HFF-Myc (cell line): ENCODE results near the gene SAP25.
A peak's percentile ranks its signal among the peaks of the same experiment; 100 is the strongest.

ENCODE experiments used
- DNase-seq: peaks from one replicate; pipeline ENCODE4 v3.0.0-alpha.2; 2011; ENCODE audit warnings: low read depth; ENCODE audit errors: extremely low read depth
- H3K4me3 ChIP-seq: replicated peaks from 2 replicates; pipeline ENCODE4 v1.5.1; 2011; ENCODE audit warnings: low read depth, mild to moderate bottlenecking, control low read depth, low read length
- CTCF ChIP-seq: IDR thresholded peaks from 2 replicates; pipeline ENCODE4 v1.5.1; 2012; ENCODE audit warnings: mild to moderate bottlenecking, low read depth, low read length, control low read depth; ENCODE audit errors: missing control alignments

SAP25 gene

DNA sequence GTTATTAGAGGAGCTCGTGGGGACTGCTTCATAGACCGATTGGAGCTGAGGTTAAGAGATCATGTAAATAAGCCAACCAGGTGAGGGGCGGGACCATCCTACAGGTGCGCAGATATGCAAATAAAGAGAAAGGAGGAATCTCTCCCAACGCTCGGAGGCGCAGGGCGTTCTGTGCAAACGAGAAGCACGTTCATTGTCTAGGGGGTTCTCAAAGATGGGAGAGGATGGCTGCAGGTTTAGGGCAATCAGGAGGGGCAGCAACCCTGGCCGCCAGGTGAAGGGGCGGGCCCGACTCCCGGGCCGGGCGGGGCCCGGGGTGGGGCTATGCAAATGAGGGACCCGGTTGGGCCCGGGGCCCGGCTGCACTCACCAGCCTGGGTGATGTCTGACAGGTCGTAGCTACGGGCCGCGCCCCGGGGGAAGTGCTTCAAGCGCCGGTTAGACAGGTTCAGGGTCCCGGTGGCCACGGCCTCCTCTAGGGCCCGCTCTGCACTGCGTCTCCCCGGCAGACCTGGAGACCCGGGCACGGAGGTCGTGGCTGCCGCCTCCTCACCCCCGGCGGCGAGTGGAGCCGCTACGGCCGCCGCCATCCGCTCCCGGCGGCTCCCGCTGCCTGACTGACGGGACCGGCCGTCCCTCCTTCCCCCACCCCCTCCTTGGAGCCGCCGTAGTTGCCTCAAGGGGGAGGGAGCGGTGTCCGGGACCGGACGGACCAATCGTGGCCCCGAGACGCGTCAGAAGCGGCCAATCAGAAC, 12.0 kb upstream of the SAP25 start, which contains the start of gene LRCH4:
LRCH4 (minus strand) TSS at position 619 of the 755 bp plus-strand sequence; CDS start at position 590, 29 bp downstream.
- no peak for TF ChIP-seq CTCF
- H3K4me3 ChIP-seq: peak within 1 kb of the TSS; percentile 90
- no peak for DNase-seq

DNA sequence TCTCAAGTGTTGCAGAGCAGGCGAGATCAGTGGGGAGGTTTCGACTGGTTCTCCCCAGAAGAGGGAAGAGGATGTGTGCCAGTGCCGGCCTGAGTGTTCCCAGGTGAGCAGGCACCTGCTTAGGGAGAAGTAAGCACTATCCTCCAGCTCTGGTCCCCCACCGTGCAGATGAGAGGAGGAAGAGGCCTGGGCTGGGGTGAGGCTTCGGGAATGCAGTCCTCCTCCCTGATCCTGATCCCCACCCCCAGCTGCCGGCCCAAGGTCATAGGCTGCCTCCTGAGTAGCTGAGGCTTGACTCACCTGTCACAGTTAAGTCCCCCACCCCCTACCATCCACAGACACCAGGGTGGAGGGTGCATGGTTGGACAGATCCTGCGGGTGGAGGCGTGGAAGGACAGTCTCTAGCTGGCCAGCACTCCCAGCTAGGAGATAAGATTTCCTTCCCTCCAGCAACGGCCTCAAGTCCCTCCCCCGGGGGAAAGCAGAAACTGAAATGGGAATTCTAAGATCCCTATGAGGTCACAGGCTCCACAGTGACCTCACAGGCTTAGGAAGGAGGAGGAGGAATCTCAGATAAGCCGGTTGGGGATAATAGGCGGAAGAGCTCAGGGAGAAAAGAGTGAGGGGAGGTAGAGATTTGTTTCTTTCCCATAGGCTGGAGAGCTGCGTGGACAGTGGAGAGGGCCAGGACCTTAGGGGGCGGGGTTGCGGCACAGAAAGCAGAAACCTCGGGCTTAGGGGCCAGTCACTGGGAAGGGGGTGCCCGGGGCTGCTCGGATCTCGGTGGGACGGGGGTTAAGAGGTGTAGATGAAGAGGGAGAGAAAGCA, 11.2 kb upstream of the SAP25 start:
- H3K4me3 ChIP-seq: peak overlapping the region; percentile 90
- DNase-seq: no peak
- TF ChIP-seq CTCF: no peak

- DNase-seq: no peak
- peak overlapping the region; percentile 90 for H3K4me3 ChIP-seq
- no peak for TF ChIP-seq CTCF
These were observed 10.5 kb upstream of the SAP25 start for GRCh38 chr7:100584054-100584682.

GRCh38 chr7:100583132-100584053, 9.7 kb upstream of the SAP25 start:
- no peak for DNase-seq
- TF ChIP-seq CTCF: no peak
- H3K4me3 ChIP-seq: peak overlapping the region; percentile 90

DNA sequence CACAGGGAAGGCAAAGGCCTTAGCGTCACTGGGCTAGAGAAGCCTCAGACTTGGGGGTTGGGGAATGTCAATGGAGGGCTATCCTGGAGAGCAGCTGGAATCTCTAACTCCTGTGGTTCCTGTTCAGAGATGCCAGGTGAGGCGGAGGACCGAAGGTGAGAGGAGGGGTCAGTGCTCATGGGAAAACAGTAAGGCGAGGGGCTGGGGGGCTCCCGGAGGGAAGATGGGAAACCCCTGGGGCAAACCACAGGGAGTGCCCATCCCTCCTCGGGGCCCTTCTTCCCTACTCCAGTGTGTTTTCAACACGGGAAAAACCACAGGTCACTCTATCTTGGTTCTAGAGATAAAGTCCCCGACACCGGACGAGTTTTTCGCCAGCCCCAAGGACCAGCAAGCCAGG, 8.9 kb upstream of the SAP25 start:
- no peak for DNase-seq
- no peak overlapping the region for H3K4me3 ChIP-seq
- TF ChIP-seq CTCF: no peak

DNA sequence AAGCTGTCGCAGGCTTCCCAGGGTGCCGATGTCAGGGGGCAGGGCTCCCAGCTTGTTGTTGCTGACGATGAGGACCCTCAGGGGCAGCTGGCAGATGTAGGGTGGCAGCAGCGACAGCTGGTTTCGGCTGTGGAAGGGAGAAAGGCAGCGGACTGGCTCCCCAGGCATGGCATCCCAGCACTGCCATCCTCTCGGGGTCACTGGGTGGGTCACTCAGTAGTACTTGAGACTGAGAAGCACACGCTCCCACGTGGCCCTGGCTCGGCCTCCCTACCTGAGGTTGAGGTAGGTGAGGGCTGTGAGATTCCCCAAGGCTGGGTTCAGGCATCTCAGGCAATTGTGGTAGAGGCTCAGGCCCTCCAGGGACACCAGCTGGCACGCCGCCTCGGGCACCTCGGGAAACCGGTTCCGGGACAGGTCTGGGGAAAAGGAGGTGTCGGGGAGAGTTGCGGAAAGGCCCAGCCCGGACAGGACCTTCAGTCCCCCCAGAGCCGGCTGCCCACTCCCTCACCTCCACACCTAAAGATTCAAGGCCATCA, 8.4 kb upstream of the SAP25 start:
- TF ChIP-seq CTCF: no peak
- H3K4me3 ChIP-seq: no peak overlapping the region
- DNase-seq: no peak
